Stimulated activated CD8-positive, alpha-beta memory T cell treated with anti-CD3 and anti-CD28 coated beads, Interleukin-7, amount 100 ng/mL, for 4 hours (primary cell): ENCODE data around the gene PSMD5.

Experiments
- DNase-seq, 2 donors: peaks; one replicate each; pipeline ENCODE4 v3.0.0-alpha.2; 2020; ENCODE audit warnings: low read depth in 2 of 2

The PSMD5 gene

DNA sequence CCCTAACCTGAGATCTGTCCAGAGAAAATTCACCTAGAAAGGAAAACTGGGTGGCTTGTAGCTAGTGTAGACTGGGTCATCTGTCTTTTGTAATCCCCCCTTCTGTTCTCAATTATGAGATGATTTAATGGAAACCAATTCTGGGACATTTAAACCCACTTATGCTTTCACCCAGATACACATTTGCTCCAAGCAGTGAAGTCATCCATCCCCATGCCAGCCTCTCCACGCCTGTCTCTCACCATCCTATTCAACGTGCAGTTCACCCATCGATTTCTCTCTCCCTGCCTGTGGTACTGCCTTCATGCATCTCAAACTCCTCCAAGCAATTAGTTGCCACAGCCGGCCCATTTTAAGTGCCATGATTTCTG lies 32.5 kb upstream of the PSMD5 start:
- DNase-seq, result no peak

DNA sequence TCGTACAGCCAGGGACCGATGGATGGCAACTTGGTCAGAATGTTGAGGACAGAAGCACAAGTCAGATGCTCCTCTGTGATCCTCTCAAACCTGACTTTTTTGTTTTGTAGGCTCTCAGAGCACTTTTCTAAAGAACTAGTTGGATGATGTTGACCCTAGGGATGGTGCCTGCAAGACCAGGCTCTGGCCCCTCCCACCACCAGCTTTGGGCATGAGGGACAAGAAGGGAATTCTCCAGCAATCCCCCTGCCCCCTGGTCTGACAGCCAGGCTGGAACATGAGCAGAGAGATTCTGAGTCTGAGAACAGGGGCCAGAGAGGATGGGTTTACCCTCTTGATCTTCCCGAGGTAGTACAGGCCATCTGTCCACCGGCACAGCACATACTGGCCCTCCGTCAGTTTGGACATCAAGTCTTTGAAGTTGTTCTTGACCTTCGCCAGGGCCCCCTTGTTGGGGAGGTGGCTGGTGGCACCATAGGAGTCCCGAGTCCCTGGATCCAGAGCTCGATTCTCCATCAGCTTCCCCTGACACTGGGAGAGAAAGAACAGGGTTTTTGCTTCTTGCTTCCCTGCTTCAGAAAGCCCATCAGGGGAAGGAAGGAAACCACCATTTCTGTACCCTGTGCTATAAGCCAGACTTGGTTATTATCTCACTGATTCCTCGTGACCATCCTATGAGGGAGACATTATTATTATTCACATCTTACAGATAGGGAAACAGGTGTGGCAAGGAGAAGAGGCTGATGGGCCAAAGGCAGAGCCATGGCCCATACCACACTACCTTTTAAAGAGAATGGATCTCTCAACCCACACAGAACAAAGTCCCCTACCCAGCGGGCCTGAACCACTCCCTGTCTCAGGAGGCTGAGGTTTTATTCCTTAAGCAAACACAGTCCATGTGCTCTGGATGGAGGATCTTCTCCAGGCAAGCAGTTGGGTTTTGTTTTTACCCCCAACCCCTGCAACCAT lies 31.8 kb upstream of the PSMD5 start:
- DNase-seq, result no peak

DNA sequence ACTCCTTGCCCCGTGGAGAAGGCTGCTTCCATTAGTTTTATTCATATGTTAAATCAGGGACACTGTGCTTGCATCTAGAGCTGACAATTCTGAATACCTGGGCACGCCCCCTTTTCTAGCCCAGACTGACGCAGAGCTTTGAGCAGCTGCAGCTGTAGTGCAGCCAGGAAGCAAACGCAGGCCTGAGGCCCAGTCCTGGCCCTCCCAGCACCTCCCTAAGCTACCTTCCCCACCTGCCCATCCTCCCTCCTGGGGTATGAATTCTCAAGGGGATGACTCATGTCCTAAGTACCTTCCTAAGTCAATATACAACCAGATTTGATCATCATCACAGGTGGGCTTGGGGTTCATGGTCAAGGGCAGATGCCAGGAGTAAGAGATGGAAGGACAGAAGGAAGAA lies 30.8 kb upstream of the PSMD5 start:
- no peak for DNase-seq

DNA sequence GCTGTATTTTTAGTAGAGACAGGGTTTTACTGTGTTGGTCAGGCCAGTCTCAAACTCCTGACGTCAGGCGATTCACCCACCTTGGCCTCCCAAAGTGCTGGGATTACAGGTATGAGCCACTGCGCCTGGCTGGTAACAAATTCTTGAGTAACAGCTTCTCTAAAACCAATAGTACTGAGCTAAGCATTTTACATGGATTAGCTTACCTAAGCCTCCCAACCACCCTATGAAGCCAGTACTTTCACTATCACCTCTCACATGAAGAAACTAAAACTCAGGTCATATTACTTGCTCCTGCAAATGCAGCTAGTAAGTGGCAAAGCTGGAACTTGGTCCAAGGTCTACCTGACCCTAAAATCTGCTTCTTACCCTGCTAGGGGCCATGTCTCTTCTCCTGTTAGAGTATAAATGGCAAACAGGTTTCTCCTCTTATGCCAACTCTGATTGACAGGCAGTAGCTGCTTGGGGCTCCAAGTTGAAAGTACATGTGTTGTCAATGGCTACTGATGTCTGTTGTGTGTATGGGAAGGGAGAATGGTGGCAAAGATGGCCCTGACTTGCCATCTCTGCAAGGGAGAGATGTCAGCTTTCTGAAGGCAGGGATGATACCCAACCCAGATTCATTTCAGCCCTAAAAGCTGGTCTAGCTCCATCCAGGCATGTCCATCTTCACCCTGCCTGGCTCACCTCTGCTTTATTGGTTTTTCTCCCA lies 30.2 kb upstream of the PSMD5 start:
- DNase-seq, result no peak

DNA sequence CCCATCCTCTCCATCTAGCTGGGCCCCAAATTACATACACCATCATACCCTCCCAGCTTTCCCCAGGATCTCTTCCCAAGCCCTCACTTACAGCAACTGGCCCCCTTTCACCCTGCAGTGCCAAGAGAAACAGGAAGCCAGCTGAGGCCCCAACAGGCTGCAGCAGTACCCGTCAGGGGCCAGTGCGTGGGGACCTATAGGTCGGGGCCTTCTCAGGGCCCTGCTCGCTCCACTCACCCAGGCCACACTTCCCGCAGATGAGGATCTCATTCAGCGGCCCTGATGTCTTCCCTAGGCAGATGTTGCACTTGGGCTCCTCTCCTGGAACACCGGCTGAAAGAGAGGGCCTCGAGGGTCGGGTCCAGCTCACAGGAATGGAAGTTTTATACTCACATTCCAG lies 27.5 kb upstream of the PSMD5 start:
- no peak for DNase-seq

DNA sequence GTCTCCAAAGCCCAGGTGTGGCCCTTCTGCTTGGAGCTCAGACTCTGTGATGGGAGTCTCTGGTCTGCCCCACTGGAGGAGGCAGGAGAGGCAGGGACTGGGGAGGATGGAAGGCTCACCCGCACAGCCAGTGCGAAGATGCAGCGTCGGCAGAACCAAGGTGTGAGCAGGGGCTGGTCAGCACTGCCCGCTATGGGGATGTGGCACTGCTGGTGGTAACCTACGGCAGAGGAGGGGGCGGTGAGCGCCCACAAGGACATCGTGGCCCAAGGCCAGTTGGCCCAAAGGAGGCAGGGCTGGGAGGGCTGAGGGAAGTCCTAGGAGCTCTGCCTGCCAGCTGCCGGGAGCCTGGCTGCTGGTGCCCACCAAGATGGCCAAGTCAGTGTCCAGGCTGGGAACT lies 27.0 kb upstream of the PSMD5 start:
- no peak for DNase-seq

DNA sequence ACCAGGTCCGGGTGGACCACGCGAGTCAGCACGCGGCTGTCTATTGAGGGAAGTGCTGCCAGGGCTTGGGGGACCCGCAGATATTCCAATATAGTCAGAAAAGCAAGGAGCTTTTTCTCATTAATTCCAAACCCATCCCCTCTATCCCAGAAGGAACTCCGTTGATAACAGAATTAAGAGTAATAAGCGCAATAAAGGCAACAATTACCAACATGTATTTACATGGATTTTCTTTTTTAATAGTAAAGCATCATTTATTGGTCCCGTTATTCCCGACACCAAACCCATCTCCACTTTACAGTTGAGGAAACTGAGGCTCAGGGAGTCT lies 26.6 kb upstream of the PSMD5 start:
- DNase-seq, result no peak

DNA sequence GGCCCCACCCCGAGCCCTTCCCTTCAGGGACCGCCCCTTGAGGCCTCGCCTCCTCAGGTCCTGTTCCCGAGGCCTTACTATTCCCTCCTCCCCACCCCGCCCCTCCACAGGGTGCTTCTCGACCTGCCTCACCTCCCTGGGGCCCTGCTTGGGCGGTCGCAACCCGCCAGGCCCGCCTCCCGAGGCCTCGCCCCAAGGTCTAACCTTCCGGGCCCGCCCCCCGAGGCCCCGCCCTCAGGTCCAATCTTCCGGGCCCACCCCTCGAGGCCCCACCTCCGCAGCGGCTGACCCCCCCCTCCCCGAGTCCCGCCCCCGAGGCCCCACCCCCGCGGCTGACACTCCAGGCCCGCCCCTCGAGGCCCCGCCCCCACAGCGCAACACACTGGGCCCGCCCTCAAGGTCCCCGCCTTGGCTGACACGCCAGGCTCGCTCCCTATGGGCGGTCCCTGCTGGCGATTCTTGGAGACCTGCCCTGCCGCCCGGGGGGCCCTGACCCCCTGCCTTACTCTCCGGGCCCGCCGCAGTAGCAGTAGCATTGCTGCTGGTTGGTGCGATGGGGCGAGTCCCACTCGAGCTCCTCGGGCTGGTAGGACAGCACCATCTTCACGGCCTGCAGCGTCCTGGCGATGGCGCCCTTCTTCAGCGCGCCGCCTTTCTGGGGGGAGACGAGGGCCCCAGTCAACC lies 26.1 kb upstream of the PSMD5 start:
- DNase-seq, result peak; percentile 92 to 95

DNA sequence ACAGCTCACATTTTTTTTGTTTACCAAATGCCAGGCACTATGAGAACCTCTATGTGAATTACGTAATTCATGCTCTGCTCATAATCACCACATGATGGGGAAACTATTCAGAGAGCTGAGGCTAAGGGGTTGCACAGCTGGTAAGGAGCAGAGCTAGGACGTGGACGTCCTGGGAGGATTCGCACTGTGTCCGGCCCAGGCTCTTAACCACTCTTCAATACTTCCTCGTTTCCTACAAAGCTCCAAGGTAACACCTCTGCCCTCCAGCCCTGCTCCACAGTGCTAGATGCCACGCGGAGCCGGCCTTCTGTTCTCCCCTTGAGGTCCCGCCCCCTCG lies 25.6 kb upstream of the PSMD5 start:
- DNase-seq, result no peak

DNA sequence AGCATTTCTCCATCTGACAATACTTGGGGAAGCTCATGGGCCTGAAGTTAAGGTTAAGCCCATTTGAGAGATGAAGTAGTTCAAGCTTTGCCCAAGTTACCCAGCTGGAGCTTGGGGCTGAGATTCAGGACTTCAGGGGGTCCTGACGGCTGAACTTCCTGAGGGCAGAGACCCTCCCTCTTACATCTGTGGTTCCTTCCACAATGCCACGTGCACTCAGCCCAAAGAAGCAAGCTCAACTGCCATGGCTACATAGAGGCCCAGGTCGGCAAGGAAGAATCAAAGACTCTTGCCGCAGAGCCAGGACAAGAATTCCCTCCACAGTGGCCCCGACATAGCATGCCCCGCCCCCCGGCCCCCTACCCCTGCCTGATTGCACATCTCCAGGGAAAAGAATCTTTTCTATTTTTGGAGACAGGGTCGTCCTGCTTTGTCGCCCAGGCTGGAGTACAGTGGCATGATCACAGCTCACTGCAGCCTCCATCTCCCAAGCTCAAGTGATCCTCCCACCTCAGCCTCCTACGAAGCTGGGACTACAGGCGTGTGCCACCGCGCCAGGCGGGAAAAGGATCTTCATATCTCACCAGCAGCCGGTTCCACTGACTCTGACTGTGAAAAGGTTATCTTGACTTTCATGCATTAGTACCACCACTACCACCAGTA lies 25.1 kb upstream of the PSMD5 start:
- no peak for DNase-seq

DNA sequence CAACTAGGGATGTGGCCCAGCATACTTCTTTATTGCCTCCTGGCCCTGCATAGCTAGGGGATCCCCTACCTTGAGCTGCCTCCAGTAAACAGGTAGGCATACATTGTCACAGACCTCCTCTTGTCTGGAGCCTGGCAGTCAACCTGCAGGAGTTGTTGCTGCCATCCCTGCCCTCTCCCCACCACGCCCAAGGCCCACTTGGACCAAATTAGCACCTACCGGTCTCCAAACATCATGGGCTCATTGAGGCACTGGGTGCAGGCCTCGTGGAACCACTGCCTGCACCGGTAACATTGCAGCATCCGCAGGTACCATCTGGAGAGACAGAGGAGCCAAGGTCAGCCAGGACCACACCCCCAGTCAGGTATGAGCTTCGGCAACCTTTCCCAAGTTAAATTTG lies 23.9 kb upstream of the PSMD5 start:
- DNase-seq, result no peak

DNA sequence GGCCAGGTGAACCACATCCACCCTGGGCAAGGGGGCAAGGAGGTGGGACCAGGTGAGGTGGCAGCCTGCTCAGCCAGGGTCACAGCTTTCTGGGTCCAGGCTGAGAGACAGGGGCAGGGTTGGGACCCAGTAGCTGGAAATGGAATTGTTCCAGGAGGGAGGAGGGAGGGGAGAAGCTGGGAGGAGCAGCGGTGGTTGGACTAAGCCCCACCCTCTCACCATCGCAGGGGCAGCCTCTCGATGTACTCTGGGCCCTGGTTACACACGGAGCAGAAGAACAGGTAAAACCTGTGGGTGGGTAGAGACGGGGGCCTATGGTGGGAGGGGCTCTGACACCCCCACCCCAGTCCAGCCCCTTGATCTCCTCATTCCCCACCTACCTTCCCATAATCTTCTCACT lies 23.1 kb upstream of the PSMD5 start:
- no peak for DNase-seq

DNA sequence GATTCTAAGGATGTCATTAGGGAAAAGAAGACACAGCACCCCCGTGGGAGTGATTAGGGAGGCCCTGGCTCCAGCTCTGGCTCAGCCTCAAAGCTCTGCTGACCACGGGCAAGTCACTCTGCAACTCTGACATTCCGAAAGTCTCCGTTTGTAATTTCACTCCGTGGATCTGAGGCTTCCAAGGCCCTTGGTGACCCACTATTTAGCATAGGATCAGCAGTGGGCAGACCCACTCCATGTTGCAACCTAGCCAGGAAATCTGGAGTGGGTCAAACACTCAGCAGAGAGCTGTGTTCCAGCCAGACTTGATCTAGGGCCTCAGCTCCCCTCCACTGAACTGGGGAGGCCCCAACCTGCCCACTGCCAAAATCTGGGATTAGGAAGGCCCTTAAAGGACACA lies 22.5 kb upstream of the PSMD5 start:
- DNase-seq, result no peak

DNA sequence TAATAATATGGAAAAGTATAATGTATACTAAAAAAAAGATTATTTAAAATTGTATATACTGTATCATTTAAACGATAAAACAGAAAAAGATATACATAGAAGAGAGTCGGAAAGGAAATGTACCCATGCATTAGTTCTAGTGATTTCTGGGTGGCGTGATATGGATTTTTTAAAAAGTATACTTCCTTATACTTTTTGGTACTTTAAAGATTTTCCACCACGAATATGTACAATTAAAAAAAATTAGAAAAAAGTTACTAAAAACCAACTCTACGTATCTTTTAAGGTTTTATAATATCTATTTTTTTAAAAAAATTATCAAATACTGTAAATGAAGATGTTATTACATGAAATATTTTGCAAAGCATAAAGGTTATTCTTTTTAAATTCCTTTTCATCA lies 22.0 kb upstream of the PSMD5 start:
- no peak for DNase-seq

DNA sequence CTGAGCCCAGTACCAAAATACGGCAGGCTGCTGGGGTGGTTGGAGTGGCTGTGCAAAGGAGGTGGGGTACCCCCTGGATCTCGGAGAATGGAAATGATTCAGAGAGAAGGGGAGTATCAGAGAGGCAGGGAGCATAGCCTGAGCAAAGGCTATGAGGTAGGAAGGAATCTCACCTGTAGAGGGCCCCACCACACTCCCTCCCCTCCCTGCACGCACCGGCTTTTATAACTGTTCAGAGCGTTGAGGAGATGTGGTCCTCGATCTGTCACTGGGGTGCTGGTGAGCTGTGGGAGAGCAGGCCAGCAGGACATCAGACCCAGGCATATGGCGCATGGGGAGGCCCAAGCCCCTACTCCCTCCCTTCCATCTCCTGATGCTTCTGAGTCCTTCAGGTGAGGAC lies 21.1 kb upstream of the PSMD5 start:
- no peak for DNase-seq

DNA sequence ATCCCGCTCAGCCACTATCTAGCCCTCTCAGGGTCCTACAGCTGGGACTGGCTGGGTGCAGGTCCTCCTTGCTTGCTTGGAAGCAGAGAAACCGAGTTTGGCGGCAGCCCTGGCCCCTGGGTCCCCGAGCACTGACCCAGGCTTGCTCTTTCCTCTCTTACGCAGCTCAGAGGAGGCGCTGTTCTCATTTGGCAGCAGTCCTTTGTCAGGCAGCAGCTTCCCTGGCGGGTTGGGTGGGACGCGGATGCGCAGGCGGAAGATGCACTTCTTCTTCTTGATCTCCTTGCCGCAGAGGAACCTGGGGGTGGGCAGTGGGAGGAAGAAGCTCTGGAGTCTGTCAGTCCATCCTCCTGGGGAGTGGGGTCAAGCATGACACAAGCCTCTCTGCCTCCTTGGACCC lies 19.7 kb upstream of the PSMD5 start:
- DNase-seq, result no peak

DNA sequence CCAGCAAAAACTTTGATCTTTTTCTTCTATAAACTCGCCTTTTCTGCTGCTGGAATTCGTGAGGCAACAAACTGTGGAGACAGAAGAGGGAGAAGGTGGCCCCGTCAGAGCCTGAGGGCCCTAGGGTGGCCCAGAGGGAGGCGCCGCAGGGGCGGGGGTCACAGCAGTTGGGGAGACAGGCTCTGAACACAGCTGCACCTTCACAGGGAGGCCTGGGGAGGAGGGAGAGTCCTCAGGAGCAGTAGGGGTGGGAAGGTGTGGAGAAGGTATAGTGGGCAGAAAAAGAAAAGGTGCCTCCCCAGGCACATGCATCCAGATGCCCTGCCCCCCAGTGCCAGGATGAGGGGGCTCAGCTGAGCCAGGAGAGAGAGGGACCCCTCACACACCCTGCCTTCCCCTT lies 19.2 kb upstream of the PSMD5 start:
- DNase-seq, result no peak

DNA sequence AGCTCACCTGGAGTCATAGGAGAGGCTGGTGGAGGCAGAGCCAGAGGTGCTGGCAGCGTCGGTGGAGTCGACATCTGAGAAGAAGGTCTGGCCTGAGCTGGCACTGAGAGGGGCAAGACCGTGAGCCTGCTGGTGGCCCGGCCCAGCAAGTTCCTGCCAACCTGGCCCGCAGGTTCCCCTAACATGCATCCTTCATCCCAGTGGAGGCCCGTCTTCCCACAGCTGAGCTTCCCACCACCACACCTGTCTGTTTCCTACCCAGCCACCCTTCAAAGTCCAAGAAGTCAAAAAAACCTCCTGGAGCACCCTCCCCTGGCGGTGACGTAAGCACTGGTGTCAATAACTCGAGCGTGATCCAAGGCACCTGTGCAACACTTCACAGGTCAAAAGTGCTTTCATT lies 17.4 kb upstream of the PSMD5 start:
- no peak for DNase-seq

DNA sequence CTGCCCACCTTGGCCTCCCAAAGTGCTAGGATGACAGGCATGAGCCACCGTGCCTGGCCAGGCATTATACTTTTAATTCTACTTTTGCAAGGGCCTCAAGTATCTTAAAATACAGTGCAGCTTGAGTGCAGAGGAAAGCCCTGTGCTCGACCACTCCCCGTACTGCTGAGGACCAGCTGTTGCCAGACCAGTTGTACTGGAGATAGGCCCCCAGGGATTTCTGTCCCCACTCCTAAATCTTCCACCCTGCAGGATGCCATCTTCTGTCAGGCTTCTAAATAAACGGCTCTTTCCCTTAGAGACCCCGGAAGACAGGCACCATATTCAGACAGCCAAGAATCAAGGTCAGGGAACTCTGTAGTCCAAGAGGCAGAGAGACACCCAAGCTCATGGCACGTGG lies 16.6 kb upstream of the PSMD5 start:
- DNase-seq, result no peak

DNA sequence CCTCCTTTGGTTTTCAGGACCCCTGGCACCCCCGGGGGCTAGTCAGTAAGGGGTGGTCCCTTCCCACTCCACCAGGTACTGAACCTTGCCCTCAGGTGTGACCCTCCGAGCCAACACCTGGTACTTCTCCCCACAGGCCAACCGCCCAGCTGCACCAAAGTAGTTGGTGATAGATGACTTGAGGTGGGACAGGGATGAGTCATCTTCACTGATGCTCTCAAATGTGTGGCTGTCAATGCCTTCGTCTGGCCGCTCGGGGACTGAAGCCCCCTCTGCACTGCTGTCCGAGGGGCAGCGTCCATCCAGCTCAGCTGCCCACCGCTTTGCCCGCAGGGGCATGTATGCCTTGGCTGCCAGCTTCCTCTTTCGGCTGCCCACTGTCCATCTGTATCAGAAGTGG lies 15.2 kb upstream of the PSMD5 start:
- DNase-seq, result no peak

DNA sequence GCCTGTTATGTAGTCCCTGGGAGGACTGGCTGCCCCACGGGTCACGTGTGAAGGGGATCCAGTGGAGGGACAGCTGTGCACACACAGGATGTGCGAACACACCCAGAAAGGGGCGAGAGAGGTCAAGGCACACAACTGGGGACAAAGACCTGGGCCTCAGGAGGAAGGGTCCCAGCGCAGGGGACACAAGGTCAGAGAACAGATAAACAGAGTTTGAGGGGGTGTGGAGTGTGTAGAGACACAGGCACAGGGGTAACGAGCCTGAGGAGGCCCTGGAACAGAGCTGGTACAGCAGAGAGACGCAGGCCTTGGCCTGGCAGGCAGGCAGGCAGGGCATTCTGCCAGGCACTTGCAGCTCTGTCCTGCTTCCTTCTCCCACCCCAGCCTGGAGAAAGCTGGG lies 14.8 kb upstream of the PSMD5 start:
- no peak for DNase-seq

DNA sequence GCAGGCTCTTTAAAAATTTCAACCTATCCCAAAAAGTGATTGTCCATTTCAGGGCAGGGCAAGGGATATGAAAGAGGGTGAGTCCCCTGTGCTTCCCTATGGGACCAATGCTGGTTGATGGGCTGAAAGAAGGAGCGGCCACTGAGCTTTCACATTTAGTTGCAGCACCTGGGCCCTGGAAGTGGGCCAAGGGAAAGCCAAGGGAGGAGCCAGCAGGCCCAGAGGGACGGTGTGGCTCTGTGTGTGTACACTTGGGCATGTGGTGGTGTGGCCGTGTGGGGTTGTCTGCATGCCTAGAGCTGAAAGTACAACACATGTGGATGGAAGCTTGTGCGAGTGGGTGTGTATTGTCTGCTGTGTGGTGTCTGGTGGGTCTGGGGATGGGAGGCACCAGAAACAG lies 14.0 kb upstream of the PSMD5 start:
- DNase-seq, result no peak
